GM19467 (cell line): ENCODE results near the gene DTX4.

Source experiments
- ATAC-seq: cut with Tn5 transposase; IDR thresholded peaks from one replicate; pipeline ENCODE4 v1.9.1; 2021; ENCODE audit warnings: mild to moderate bottlenecking, moderate library complexity; ENCODE audit not compliant: unreplicated experiment

DTX4 gene

DNA sequence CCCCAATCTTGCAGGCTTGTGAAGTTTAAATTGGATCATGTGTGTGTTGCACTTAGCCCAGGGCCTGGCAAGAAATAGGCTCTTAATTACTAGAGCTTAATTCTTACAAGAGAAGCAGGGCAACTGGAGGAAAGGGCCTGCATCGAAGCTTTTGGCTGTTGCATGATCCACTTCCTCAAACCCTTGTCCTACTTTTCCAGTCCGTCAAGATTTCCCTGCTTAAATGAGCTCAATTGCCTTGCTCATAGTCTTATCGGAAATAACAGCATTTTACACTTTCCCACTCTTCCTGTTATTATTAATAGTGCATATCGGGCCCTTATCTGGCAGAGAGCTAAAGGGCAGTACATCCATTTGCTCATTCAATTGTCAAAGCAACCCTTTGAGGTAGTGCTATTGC is 18.1 kb downstream of the DTX4 start:
- ATAC-seq = no peak

DNA sequence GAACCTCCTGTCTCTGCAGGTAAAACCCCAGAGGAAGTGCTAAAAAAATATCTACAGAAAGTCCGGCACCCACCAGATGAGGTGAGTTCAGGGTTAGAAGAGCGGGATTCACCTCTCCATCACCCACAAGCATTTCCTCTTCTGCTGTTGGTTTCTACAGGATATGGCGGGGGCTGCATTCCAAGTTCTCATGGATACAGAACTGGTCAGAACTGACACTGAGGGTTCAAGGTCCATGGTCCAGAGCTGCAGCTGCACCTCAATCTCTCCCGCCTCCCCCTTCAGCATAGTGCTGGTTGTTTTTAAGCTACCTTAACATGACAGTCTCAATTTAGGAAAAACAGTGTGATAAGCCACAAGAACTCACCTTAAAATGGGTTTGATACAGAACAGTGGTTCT is 19.2 kb downstream of the DTX4 start:
- ATAC-seq = no peak

DNA sequence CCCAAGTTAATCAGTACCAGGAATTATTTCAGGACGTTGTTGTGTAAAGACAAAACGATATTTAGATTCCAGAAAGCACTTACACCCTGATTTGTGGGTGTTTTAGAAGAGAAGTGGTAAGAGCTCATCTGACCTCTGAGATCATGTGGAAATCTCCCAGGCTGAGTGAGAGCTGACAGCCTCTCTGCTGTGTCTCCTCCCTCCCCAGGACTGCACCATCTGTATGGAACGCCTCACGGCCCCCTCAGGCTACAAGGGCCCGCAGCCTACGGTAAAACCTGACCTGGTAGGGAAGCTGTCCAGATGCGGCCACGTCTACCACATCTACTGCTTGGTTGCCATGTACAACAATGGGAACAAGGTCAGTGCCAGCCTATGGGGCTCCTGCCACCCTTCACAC is 20.0 kb downstream of the DTX4 start:
- ATAC-seq = no peak

DNA sequence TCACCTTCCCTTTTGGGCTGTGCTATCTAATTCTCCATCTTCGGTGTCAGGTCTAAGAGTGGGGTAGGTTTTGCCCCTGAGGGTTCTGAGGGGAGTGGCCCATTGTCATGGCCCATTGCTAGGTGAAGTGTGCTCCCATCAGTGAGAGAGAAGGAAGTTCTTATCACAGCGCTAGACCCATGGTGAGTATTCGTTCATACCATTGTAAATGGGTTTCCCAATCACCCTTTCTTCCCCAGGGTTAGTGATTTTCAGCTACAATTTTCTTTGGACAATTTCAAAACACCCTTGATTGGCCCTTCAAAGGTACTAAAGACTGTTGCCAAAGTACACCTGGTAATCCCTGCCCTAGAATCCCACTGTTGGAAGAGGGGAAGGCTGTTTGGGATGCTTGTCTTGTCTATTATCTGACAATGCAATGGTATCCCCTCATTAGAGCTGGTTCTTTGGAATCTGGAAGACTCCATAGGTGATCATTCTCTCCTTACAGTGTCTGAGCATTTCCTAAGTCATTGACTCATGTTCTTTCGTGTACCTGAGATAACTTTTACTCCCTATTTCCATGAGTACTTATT is 20.6 kb downstream of the DTX4 start:
- no peak for ATAC-seq

DNA sequence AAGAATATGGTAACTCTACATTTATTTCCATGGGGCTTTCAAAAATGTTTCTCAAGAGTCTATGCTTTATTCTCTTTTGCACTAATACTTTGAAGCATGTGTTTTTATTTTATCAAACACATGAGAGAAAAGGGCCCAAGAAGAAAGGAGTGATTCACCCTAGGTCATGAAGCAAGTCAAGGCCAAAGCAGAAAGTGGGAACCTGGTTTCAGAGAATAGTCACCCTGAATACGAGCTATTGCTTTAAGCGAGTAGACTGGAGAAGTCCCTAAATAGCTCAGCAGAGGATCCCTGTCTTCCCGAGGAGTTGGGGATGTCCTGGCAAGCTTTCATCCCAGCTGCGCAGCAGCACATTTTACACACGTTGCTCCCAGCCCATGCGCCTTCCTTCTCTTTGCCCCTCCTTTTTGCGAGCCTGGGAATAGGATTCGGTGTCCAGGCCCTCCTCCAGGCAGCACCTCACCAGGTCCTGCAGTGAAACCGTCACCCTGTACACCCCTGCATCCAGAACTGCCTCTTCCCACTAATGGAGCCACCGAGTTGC is 21.7 kb downstream of the DTX4 start:
- no peak for ATAC-seq

DNA sequence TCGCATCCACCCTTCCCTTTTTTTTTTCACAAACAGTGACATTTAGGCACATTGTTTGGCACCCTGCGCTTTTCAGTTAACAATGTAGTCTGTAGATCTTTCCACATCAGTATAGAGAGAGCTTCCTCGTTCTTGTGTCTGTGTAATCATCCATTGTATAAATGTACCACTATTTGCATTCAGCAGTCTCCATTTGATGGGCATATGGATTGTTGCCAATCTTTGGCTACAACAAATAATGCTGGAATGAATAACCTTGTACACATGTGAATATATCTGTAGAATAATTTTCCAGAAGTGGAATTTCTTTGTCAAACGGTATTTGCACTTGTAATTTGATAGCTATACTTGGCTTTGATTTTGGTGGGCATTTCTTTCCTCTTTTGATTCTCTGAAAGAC is 23.7 kb downstream of the DTX4 start:
- no peak for ATAC-seq

DNA sequence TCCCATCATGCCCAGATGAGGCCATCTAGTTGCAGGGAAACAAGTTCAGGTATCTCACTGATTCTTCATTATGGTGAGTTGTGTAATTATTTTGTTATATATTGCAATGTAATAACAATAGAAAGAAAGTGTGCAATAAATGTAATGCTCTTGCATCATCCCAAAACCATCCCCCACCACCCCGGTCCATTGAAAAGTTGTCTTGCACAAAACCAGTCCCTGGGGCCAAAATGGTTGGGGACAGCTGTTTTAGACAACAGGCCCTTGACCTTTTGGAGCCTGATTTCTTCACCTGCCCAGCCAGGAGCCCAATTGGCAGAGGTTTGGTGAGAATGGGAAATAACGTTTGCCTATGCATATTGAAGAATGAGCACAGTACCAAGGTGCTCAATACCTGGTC is 24.8 kb downstream of the DTX4 start:
- no peak for ATAC-seq

DNA sequence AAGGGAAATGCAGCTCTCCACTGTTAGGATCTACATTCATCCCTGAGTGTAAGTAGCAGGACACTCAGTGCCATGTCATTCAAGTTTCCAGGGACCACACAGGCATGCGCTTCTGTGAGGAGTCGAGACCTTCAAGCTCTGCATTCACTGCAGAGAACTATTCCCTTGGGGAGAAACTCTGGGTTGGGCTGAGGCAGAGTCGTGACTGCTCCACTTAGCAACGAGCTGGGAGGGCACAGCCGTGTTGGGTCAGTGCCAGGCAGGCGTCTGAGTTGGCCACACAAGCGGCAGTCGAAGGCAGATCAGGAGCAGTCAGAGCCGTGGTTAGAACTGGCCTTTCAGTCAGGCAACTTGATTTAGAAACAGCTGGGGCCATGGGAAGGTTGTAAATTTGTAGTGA is 26.1 kb downstream of the DTX4 start:
- no peak for ATAC-seq

DNA sequence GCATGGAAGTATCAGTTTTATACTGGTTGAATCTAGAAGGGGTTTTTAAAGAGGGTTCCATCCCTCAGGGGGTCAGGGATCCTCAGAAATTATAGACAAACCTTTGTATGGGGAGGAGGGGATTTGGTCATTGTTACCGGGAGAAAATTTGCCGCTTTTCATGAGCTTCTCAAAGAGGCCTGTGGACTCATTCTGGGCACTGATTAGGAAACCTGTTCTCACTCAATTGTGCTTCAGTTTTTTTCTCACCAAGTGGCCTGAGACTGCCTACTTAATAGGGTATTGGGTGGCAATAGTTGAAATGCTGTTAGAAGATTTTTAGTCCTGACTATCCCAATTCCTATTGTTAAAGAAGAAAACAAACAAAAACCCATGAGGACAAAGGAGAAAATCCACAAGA is 26.8 kb downstream of the DTX4 start:
- ATAC-seq = no peak

DNA sequence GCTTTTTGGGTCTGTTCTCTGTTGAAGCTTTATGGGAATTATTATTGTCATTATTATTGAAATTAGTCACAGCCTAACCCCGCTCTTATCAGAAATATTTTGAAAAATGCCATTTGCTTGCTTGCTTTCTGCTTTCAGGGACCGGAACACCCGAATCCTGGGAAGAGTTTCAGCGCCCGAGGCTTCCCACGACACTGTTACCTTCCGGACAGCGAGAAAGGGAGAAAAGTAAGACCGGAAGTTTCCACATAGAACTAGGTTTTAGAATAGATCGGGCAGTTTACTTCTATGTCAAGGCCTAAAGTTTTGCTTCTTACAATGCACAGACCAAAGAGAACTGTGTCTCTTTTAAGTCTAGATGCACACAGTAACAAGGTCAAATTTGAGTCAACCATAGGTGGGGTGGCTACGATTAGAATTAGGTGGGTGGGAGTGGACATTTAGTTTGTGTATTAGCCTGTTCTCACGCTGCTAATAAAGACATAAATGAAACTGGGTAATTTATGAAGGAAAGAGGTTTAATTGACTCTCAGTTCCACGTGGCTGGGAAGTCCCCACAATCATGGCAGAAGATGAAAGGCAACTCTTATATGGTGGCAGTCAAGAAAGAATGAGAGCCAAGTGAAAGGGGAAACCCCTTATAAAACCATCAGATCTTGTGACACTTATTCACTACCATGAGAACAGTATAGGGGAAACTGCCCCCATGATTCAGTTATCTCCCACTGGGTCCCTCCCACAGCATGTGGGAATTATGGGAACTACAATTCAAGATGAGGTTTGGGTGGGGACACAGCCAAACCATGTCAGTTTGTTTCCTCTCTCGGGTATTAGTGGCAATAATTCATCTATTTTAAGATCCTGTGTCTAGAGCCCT is 27.9 kb downstream of the DTX4 start:
- ATAC-seq = no peak

DNA sequence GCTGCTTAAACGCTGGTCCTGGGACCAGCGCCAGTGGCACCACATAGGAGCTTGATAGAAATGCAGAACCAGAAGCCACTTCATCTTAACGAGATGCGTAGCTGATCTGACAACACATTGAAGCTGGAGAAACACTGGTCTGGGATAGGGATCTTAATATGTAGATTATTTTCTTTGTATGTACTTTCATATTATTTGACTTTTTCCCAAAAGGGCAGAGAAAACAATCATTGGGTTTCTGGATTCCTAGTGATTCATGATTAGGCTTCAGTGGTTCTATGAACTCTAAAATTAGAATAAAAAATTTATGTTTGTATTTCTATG is 28.5 kb downstream of the DTX4 start:
- ATAC-seq = no peak

DNA sequence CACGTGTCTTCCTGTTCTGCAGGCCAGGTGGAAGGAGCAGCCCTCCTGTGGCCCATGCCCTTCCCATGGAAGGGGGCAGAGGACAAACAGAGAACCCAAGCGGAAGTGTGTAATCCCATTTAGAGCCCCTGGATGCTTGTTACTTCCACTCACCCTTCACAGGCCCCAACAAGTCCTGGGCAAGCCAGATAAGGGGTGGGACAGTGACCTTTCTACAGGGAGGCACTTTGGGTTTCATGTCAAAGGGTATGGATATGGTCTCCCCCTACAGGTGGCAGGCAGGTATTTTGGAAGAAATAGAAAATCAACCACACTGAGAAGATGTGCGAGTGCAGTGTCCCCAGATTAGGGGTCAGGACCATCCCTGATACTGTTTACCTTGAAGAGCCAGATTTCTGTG is 29.4 kb downstream of the DTX4 start:
- ATAC-seq = no peak

DNA sequence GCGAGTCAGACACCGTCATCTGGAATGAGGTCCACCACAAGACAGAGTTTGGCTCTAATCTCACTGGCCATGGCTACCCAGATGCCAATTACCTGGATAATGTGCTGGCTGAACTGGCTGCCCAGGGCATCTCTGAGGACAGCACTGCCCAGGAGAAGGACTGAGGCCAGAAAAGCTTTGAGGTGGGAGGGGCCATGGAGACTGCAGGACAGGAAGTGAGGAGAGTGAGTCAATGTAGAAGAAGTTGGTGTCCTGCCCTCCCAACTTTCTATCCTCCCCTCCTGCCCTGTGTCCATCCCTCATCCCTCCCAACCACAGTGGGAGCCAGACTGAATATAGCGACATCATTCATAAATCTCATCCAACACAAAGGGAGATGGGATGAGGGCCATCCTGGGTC is 32.8 kb downstream of the DTX4 start:
- ATAC-seq = no peak

DNA sequence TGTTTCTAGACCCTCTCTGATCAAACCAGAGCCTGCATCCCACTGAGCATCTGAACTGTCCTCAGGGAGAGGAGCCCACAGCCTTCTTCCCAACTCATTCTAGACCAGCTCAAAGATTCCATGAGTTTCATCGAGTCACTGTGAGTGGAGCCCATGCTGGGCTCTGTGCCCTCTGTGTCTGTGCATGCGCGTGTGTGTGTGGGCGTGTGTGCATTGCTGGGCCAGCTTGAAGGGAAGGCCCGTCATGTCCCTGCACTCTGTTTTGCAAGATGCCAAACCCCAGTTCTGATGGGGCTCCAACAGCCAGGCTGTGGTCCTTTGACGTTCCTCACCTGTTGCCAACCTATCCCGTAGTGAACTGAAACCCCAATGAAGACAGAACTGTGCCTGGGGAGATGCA is 33.7 kb downstream of the DTX4 start:
- ATAC-seq = no peak

DNA sequence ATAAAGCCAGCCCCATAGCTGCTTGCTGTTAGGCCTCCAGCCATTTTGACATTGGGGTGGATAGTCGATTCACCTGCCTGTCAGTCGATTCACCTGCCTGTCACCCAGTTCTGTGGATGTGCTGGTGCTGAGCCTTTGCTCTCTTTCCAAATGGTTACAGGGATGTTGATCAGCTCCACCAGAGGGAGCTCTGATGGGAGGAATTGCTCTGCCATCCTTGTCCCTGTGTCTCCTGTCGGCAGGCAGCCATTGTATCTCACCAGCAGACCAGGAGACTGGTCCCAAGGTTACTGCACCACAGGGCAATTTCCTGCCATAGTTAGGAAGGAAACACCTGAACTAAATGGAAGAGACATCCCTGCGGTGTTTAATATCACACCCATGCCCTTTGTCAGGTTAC is 34.7 kb downstream of the DTX4 start:
- no peak for ATAC-seq

DNA sequence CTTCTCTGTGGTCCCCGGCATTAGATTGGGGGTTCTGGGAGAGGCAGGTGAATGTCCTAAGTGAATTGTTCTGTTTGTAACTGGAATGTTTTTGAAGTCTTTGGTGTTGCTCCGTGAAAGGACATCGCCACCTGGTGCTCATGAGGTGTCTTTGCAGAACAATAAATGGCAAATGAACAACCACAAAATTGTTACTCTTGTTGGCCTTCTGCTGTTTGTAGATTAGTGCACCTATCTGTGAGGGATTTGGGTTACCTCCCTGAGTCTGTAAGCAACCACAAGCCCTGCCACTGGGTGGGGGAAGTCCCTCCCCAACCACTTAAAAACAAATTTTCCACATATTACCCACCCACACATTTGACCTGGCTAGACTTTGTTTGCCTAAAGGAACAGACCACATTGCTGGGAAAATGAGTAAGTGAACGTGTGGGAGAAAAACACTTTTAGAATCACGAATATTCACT is 36.1 kb downstream of the DTX4 start:
- ATAC-seq = peak; percentile 63

DNA sequence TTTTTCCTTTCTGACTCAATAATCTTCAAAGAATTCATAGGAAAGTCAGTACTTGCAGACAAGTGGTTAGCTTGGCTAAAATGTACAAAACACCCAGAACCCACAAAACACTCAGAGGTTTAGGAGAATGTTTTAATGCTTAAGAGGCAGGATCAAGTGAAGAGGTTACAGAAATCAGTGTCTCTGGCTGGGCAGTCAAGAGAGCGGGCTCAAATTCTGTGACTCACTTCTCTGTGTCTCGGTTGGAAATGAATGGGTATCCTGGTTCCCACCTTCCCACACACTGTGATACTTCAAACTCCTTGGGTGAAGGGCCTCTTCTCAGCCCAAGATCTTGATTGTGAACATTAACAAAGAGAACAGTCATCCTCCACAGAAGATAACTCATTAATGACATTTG is 37.0 kb downstream of the DTX4 start:
- no peak for ATAC-seq

DNA sequence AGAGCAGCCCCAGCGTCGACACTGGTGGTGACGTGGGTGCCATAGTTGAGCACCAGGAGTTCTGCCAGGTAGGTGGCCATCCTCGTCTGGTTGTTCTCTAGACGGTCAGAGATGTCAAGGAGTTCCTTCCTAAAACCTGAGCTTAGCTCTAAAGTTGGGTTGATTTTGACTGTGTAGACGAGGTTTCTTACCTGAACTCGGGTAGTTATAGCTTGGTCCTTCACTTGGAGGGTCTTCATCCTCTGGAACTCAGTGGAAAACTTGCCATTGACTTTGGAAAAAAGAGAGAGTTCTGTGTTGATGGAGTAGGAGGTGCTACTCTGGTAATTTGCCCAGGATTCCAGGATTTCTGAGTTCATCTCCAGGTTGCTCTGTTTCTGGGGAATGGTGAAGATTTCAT is 40.3 kb downstream of the DTX4 start:
- ATAC-seq = no peak

DNA sequence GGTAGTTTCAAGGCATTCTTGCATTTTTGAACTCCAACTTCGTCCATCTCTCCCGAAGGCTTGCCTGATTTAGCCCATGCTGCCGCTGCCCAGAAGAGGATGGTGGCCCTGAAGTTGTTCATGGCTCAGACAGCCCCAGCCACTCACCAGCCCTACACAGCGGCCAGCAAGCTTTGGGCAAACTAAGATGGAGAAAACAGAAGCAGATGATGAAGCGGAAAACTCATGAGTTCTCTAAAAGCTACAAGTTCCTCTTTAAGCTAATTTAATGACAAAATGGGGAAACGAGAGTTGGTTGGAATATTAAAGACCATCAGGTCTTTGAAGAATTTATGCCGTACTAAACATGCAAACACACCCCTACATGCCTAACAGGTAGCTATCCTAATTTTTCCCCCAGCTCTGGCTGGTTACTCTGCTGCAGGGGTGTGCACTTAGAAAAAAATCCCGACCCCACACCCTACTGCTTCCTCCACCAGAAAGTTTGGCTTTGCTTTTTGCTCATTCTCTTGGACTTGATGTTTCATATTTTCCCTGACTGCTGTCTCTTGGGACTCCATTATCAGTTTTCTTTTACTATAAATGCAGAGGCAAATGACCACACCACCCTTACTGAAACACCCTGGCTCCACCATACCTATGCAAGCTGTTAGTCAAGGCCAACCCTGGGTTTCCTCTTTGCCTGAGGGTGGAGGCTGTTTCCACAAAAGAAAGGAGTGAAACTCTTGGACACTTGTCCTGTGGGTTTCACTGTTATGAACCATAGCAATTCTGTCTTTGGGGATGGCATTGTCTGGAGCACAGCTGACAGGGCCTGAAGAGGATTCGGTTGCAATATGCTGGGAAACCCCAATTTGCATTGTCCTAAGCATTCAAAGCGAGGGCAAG is 41.1 kb downstream of the DTX4 start, which contains the start of gene MPEG1:
Gene MPEG1, minus strand, starts transcription at position 184 of the 888 bp plus-strand sequence. Its CDS starts 62 bp downstream, at position 122.
- no peak for ATAC-seq

DNA sequence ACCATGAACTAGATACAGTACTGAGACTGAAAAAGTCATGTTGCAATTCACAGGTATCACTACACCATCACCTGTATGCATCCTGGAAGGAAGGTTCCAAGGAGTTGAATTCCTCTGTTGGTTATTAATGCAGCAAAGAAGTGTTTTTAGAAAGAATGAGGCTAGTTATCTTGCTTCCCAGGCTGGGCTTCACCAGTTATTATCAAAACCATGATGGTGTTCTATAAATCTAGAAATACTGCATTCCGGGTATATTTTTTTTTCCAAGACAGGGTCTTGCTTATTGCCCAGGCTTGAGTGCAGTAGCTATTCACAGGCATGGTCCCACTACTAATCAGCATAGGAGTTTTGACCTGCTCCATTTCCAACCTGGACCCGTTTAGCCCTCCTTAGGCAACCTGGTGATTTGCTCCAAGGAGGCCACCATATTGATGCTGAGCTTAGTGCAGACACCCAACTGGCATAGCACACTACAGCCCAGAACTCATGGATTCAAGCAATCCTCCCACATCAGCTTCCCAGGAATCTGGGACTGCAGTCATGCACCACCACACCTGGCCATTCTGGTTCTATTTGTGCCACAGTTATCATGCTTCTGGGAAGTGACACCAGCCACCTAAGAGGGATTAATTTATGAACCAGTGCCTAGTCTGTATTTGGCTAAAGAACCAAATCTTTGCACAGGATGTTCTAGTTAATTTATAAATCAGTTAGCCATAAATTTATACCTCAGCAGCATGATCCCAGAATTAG is 42.4 kb downstream of the DTX4 start:
- no peak for ATAC-seq
